ENCODE results near the gene ASXL2.

Gene ASXL2

GRCh38 chr2:25684577-25685473 lies 193.5 kb downstream of the ASXL2 start:
- DNase-seq = peak in 1 of 14 donors; percentile 37
